Measurements from ENCODE around the gene NKG7. TPM values are rescaled to one million over a fixed set of nuclear protein-coding genes. Genes with fewer than 3 reads are reported as not detected.
A peak's percentile ranks its signal among the peaks of the same experiment; 100 is the strongest.

The NKG7 gene
- total and polyA plus RNA-seq, 2 of the 13 experiments (the other 11 are each of a cell fraction or from before 2014, with no cell fraction given): 0.40 TPM; not detected in 1

GRCh38 chr19:51354742-51355148 lies 17.7 kb downstream of the NKG7 start (continued):
- TF ChIP-seq, protein P1, sequence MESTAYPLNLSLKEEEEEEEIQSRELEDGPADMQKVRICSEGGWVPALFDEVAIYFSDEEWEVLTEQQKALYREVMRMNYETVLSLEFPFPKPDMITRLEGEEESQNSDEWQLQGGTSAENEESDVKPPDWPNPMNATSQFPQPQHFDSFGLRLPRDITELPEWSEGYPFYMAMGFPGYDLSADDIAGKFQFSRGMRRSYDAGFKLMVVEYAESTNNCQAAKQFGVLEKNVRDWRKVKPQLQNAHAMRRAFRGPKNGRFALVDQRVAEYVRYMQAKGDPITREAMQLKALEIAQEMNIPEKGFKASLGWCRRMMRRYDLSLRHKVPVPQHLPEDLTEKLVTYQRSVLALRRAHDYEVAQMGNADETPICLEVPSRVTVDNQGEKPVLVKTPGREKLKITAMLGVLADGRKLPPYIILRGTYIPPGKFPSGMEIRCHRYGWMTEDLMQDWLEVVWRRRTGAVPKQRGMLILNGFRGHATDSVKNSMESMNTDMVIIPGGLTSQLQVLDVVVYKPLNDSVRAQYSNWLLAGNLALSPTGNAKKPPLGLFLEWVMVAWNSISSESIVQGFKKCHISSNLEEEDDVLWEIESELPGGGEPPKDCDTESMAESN (CRISPR knock-in tag; conservative IDR thresholded peaks at IDR 0.05): no peak
- TF ChIP-seq GATA4 (IDR thresholded peaks at IDR 0.05; ENCODE audit: borderline replicate concordance, low read depth): peak; percentile 99
- no peak for TF ChIP-seq CBX5 (CRISPR knock-in tag; IDR thresholded peaks at IDR 0.05; ENCODE audit: borderline replicate concordance)
- no peak for TF ChIP-seq TEAD2 (CRISPR knock-in tag; IDR thresholded peaks at IDR 0.05)
- no peak for TF ChIP-seq ZNF709 (CRISPR knock-in tag; IDR thresholded peaks at IDR 0.05)
- TF ChIP-seq NCOA5 (CRISPR knock-in tag; IDR thresholded peaks at IDR 0.05): no peak
- TF ChIP-seq EZH2 (conservative IDR thresholded peaks at IDR 0.05; ENCODE audit: low read depth, low read length): no peak
- no peak for TF ChIP-seq NR3C1 (CRISPR knock-in tag; IDR thresholded peaks at IDR 0.05)
- TF ChIP-seq, protein P2, sequence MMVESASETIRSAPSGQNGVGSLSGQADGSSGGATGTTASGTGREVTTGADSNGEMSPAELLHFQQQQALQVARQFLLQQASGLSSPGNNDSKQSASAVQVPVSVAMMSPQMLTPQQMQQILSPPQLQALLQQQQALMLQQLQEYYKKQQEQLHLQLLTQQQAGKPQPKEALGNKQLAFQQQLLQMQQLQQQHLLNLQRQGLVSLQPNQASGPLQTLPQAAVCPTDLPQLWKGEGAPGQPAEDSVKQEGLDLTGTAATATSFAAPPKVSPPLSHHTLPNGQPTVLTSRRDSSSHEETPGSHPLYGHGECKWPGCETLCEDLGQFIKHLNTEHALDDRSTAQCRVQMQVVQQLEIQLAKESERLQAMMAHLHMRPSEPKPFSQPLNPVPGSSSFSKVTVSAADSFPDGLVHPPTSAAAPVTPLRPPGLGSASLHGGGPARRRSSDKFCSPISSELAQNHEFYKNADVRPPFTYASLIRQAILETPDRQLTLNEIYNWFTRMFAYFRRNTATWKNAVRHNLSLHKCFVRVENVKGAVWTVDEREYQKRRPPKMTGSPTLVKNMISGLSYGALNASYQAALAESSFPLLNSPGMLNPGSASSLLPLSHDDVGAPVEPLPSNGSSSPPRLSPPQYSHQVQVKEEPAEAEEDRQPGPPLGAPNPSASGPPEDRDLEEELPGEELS (CRISPR knock-in tag; IDR thresholded peaks at IDR 0.05): peak; percentile 90
- TF ChIP-seq ZNF792 (CRISPR knock-in tag; IDR thresholded peaks at IDR 0.05): peak; percentile 37; the same call in 1 of the 2 replicates
- no peak for TF ChIP-seq CCAR2 (optimal IDR thresholded peaks at IDR 0.05; ENCODE audit: low read depth, low read length)
- TF ChIP-seq, protein P3, sequence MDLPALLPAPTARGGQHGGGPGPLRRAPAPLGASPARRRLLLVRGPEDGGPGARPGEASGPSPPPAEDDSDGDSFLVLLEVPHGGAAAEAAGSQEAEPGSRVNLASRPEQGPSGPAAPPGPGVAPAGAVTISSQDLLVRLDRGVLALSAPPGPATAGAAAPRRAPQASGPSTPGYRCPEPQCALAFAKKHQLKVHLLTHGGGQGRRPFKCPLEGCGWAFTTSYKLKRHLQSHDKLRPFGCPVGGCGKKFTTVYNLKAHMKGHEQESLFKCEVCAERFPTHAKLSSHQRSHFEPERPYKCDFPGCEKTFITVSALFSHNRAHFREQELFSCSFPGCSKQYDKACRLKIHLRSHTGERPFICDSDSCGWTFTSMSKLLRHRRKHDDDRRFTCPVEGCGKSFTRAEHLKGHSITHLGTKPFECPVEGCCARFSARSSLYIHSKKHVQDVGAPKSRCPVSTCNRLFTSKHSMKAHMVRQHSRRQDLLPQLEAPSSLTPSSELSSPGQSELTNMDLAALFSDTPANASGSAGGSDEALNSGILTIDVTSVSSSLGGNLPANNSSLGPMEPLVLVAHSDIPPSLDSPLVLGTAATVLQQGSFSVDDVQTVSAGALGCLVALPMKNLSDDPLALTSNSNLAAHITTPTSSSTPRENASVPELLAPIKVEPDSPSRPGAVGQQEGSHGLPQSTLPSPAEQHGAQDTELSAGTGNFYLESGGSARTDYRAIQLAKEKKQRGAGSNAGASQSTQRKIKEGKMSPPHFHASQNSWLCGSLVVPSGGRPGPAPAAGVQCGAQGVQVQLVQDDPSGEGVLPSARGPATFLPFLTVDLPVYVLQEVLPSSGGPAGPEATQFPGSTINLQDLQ (CRISPR knock-in tag; IDR thresholded peaks at IDR 0.05): no peak
- no peak for TF ChIP-seq PHF5A (CRISPR knock-in tag; IDR thresholded peaks at IDR 0.05; ENCODE audit: low read depth, unreplicated experiment)
- no peak for TF ChIP-seq BORCS8-MEF2B (CRISPR knock-in tag; IDR thresholded peaks at IDR 0.05)
- no peak for TF ChIP-seq CAMTA2 (CRISPR knock-in tag; IDR thresholded peaks at IDR 0.05; ENCODE audit: borderline replicate concordance)
- TF ChIP-seq POGZ (CRISPR knock-in tag; IDR thresholded peaks at IDR 0.05): no peak
- TF ChIP-seq CBX2 (IDR thresholded peaks at IDR 0.05; ENCODE audit: low read depth, low read length): no peak
- no peak for TF ChIP-seq CBX2 (CRISPR knock-in tag; IDR thresholded peaks at IDR 0.05; ENCODE audit: low read depth)
- TF ChIP-seq ZBTB1 (CRISPR knock-in tag; IDR thresholded peaks at IDR 0.05; ENCODE audit: borderline replicate concordance): no peak
- no peak for TF ChIP-seq ZNF552 (CRISPR knock-in tag; IDR thresholded peaks at IDR 0.05; ENCODE audit: borderline replicate concordance)
- TF ChIP-seq MLLT10 (CRISPR knock-in tag; IDR thresholded peaks at IDR 0.05): no peak
- peak; percentile 58; the same call in 1 of the 2 replicates for TF ChIP-seq NFIC (IDR thresholded peaks at IDR 0.05; ENCODE audit: low read length)
- no peak for TF ChIP-seq ZKSCAN5 (CRISPR knock-in tag; IDR thresholded peaks at IDR 0.05)
- no peak for TF ChIP-seq YY1 (IDR thresholded peaks at IDR 0.05; ENCODE audit: insufficient read depth, insufficient replicate concordance, low read depth, low read length)
- TF ChIP-seq MTF2 (CRISPR knock-in tag; IDR thresholded peaks at IDR 0.05; ENCODE audit: borderline replicate concordance): no peak
- TF ChIP-seq, protein P4, sequence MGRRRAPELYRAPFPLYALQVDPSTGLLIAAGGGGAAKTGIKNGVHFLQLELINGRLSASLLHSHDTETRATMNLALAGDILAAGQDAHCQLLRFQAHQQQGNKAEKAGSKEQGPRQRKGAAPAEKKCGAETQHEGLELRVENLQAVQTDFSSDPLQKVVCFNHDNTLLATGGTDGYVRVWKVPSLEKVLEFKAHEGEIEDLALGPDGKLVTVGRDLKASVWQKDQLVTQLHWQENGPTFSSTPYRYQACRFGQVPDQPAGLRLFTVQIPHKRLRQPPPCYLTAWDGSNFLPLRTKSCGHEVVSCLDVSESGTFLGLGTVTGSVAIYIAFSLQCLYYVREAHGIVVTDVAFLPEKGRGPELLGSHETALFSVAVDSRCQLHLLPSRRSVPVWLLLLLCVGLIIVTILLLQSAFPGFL (CRISPR knock-in tag; IDR thresholded peaks at IDR 0.05): no peak

All from HepG2 (cell line).